NCI-H524 (cell line): Measurements from ENCODE around the gene EPYC.

Source experiments
- DNase-seq, 2 experiments: peaks; one replicate each; lab custom pipeline; 2025; lab: John Stamatoyannopoulos, UW

Gene EPYC, protein sequence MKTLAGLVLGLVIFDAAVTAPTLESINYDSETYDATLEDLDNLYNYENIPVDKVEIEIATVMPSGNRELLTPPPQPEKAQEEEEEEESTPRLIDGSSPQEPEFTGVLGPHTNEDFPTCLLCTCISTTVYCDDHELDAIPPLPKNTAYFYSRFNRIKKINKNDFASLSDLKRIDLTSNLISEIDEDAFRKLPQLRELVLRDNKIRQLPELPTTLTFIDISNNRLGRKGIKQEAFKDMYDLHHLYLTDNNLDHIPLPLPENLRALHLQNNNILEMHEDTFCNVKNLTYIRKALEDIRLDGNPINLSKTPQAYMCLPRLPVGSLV

DNA sequence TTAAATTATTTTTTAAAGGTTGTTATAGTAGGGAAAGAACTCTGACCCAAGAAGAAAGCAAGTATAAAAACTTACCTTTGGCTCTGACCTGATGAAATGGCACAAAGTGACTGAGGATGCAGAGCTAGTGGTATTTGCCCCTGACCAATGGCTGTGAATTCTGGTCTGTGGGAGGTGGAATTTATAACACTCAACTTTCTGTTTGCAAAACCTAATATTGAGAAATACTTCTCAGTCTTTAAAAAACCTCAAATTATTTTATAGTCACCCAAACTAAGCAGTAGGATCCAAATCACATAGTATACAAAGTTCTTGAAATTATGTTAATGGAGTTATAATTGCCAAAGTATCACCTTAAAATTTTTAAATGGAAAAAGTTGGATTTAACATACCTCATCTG, at the start of gene EPYC:
EPYC (minus strand) TSS at position 101 of the 400 bp plus-strand sequence. CDS start 2,407 bp downstream, outside the sequence.
- DNase-seq, result no peak

DNA sequence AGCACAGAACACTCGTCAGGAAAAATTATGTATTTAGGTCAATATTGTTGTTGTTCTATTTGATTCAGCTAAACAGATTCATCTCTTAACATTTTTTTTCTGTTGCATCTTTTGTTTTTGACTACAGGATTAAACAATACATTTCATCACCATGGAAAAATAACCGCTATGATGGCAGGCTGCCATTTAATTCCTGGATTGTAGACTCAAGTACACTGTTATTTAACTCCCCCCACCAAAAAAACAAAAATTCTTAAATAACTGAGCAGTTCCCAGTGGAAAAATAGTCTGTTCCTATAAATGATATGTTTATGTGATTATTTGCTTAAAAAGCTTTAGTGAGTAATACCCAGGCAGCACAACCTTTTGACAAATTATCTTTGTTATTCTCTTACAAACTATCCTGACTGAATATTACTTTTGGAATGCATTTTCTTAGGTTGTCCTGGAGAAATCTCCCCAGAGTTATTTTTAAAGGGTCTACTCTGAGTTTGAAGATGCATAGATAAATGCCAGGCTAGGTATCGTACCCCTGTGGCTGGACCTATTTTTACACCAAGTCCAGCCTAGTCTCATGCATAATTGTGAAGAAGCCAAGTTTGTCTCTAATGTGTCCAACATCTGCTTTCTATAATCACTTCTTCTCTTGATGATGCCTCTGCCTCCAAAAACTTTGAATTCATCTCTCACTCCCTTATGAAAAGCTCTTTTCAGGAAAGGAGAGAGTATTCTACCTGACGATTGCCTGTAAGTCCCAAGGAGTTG, 49.4 kb upstream of the EPYC start:
- DNase-seq, result peak in 1 of 2 experiments; percentile 3

DNA sequence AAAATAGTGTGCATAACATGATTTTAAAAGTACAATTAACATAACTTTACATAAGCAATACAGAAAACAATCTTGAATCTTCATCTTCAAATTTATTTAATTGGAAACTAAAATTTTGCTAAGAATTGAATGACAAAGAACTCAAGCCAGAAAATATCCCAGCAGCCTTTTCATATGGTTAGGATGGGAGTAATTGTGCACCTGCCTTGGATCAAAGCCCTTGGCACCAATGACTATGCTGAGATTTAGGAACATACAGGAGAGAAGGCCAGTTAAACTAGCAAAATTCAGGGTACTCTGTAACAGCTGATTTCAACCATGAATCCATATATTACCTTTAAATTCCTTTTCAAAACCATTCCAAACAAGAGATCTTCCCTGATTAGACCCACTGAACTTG, 47.3 kb upstream of the EPYC start:
- no peak for DNase-seq

DNA sequence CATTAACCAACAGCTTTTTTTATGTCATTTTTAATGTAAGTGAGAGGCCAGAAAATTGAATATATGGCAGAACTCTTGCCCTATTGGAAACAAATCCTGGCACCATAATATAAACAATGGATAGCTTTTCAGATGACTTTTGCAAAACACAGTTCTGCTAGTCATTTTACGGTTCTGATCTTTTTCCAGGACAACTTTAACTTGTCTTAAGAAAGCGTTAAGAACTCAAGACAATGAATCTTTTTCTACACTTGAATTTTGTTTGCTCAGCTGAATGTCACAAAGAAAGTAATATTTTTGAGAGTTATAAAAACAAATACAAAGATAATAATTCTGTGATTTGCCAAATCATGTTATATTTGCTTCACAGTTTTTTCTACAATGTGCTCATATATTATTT, 39.8 kb upstream of the EPYC start:
- no peak for DNase-seq

DNA sequence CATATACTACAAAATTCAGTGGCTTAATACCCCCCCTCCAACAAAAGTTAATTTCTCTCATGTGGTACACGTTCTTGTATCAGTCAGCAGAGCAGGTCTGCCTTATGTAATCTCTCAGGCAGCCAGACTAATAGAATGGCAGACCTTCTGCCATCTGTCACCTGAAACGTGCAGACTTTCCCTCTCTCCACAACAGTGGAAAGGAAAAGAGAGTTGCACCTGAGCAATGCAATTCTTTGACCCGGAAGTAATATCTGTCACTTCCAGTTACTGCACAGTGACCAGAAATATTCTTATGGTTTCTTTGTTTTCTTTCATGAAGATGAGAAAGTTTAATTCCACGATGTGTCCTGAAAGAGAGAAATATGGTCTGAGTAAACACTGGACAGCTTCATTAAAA, 38.6 kb upstream of the EPYC start:
- DNase-seq, result peak; percentile 3 to 72

DNA sequence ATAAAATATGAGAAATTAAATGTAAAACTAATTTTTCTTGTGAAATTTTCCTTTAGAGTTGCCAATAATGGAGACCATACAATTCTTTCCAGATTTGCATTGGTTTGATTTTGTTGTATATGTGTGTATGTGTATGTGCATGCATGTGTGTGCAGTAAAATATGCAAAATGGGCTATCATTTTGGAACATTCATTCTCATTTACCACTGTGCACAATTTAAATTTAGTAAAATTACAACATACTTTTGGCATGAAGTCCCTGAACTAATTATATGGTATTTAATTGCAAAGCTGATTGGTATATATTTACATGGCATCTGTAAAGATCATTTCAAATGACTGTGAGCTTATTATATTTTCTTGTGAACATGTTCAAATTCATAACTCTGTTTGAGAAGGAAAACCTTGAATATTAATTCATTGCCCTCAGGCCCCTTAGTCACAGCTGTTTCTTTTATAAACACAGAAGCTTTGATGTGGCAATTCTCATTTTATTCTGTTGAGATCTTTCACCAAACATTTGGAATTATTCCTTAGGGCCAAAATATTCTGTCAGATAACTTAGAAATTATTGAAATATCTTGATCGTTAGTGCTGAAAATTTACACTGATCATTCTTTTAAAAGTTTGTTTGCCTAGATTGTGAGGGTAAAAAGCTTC, 35.5 kb upstream of the EPYC start:
- DNase-seq, result no peak

DNA sequence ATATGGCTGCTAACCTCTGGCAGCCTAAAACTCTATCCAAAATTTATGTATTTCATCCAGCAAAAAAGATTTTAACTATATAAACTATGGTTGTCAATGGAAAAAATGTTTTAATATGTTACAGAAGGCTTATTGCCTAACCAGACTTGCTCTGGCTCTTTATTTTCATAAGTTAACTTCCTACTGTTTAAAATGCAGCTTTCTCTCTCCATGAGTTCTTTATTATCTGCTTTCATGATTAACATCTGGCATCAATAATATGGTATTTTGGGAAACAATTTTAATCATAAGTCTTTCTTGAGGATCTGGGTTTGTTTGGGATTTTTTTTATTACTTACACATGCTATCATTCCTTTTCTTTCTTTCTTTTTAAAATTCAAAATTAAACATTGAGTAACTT, 32.5 kb upstream of the EPYC start:
- DNase-seq, result no peak

DNA sequence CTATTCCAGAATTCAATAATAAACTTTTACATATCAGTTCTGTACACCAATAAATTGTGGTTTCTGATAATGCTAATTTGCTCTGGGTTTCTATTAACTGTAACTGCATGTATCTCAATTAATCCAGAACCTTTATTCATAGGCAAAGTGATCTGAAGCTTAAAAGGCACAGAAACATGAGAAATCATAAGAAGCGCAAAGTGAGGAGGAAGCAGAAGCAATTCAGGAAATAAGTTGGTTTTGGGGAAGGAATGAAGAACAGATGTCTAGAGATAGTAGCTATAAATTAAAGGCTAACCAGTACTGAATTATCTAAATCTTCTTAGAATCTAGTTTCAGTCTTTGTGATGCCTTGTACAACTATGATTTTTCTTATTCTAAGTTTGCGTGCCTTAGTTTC, 28.5 kb upstream of the EPYC start:
- DNase-seq, result no peak

DNA sequence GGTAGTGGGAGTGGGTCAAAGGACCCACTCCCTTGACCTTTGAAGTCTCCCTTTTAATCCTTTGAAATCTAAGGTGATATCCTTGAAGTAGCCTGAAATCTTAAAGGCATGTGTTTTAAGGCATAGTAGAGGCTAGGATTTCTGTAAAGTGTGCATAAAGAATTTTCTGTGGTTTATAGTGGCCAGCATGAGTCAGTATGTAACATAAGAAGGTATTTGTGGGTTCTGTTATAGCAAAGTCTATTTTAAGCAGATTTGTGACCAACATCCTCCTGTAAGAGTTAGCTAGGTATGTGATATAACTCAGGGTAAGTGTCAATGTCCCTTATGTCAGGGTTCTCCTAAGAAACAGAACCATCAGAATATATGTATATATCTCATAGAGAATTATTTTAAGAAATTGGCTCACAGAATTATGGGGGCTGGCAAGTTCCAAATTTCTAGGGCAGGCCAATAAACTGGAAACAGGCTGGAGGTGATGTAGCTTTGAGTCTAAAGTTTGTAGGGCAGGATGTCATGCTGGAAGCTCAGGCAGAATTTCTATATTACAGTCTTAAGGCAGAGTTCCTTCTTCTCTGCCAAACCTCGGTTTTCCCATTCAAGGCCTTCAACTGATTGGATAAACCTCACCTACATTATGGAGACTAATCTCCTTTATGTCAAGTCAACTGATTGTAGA, 18.7 kb upstream of the EPYC start:
- no peak for DNase-seq

DNA sequence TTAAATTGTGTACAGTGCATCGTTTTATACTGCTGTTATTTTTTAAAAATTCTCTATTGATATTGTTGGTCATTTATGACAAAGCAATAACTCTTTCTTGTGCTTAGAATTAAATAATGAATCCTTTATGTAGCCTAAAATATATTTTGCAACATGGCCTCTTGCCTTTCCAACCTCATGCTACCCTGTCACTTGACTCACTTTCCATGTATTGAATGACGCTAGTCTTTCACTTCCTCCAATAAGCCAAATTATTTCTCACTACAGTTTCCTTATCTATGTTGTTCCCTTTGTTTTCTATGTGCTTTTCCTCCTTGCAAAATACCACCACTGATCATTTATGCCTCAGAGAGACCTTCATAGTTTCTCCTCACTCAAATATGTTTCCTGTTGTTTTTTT, 16.3 kb upstream of the EPYC start:
- no peak for DNase-seq

DNA sequence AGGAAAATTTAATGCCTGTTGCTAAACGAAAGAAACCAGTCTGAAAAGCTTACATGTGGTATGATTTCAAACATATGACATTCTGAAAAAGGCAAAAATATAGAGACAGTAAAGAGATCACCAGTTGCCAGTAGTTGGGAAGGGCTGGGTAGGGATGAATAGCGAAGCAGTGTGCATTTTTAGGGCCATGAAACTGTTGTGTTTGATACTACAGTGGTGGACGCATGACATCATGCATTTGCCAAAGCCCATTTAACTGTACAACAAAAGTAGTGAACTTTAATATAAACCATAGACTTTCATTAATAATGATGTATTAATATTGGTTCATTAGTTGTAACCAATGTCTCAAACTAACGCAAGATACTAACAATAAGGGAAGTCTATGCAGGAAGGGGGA, 14.7 kb upstream of the EPYC start:
- no peak for DNase-seq

DNA sequence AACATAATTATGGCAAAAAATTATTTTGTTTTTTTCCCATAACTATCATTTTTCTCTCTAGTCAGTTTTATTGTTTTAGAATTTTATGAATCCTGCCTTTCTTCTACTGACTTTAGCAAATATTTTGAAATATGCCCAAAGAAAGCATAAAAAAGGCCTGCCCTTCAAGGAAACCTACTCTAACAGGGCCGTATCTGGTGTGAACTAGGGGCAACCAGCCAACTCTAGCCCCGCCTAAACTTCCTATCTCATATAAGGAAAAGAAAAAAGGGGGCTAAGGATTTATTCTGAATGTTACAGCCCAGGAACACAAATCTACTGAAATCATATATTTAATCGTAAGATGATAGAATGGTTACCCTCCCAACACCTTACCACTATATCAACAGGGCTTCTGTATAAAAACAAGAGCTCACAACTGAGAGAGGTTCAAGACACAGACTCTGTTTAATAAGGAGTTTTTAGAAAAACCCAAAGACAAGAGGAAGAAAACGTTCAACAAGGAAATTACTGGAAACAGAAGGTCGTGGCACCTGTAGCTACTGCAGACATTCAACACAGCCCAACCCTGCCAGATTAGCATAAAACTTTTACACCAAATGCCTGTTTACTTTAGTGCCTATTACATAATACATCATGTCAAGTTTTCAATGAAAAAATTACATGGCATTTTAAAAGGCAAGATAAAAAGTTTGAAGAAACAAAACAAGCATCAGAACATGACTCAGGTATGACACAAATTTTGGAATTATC, 12.9 kb upstream of the EPYC start:
- DNase-seq, result no peak

DNA sequence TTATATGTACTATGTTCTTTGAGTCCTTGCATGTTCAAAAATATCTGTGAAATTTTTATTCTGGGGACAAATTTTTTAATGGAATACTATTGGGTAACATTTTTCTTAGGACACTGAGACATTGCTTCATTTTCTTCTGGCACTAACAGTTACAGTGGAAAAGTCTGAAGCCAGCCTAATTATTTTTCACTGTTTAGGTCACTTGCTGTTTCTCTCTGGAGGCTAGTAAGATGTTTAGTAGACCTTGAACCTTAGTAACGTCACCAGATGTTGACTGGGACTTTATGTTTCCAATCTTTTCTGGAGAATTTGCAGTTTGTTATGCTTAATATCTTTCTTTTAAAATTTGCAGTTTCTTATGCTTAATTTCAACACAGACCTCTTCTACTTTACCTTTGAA, 12.3 kb upstream of the EPYC start:
- no peak for DNase-seq

DNA sequence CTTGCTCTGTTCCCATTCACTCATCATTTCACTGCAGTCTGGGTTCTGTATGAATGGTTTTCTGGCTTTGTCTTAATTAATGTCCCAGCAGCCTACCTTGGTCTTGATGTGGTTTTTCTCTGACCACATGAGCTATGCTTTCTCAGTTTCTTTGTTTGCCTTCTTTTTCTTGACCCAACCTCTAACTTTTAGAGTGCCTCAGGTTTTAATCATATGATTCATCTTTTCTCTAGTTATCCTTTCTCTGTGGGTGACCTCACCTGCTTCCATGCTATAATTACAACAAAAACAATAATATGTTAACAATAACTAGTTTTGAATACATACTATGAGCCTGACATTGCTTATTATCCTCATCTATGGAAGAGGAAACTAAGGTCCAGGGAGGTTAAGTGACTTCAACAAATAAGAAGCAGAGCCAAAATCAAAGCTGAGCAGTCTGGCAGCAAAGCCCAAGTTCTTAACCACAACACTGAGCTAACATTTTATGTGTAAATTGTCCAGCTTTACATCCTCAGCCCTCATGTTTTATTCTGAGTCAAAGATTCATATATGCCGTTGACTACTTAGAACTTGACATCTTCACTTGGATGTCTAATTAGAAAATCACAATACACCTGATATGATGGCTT, 4.7 kb upstream of the EPYC start:
- peak in 1 of 2 experiments; percentile 19 for DNase-seq

DNA sequence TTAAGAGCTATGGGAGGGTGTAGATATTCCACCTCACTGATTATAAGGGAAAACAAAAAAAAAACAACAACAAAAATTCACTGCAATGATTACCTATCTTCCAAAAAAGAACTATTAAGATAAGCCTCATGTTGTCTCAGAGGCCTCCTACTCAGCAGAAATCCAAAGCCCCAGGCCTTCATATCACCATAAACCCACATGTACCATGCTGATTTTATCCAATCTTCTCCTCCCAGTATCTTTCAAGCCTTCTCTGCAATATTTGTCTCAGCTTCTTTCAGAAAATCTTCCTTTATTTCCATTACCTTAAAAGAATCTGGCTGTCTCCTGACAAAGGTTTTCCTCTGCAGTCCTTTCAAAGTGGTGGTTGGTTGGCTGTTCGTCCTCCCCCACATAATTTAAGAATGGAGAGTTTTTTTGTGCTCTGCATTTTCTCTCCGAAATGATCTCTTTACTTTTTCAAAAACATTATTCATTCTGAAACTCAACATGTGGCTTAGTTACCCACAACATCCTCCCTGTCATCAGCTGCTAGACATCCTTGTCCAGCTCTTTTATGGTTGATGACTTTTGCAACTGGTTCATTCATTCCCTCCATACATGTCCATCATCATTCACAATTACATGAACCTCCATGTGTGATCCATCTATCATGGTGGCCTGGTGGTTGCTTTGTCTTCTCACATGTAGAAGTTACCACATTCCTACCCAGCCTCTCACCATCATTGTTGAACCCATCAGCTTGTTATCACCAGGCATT, 2.9 kb upstream of the EPYC start:
- DNase-seq, result no peak

DNA sequence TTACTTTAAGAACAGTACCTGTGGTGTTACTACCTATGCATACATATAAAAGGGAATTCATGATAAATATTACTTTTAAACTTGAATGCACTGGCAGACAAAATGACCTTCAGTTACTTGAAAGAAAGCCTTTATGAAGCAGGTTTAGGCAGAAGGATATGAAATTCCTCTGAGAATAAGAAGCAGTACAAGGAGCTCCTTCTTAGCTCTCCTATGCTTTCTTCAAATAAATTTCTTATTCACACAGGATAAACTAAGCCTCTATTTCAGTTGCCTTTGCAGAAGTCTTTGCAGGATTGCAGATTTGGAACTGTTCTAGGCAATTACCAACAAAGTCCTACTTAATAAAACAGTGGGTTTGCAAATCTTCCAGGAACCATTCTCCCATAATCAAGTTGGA, 1.0 kb downstream of the EPYC start:
- DNase-seq, result no peak

DNA sequence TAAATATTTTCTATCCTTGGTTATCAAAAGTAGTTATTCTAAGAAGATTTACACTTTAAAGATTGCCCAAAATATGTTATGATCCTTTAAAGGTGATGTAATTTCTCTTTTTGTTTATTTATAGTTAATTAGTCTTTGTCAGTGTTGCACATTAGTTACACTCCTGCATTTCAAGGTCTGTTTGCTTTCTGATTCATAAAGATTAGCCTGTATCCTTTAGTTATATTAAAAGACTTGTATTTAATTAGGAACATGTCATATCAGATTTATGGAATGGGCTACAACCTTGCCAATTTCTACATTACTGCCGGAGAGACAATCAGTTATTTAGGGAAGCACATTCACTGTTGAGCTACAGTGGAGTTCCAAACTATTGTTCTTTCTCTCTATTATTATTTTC, 3.5 kb downstream of the EPYC start:
- DNase-seq, result no peak

DNA sequence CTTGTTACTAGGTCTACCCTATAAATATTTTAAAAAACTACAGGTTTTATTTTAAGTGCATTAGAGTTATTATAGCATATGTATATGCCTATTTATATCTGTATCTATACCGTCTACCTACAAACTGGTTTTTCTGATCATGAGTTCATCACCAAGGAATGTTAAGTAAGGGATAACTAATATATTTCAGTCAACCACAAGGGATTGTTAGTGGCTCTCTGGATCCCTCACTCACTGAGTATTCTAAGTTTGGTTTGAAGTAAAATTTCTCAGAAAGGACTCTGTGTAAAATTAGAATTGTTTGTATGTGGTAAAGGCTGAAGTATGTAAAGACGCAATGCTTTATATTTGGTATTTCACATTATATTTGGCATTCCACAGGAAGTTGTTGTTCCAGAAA, 4.8 kb downstream of the EPYC start:
- DNase-seq, result no peak

DNA sequence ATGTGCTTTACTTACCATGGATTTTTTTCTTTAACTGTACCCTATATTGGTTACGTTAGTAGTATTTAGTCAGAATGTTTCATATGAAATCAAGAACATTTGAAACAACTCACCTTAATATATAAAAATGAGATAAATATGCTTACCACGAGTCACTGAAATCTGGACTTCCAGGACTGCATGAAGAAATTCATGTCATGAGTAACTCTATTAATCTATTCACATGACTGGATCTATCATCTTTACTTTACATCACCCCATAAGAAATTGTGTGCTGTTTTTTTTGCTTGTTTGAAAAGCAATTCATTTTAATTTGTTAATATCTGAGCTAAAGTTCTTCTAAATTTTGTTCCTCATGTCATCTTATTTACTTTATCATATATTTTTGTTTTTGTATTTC, 5.2 kb downstream of the EPYC start:
- no peak for DNase-seq

DNA sequence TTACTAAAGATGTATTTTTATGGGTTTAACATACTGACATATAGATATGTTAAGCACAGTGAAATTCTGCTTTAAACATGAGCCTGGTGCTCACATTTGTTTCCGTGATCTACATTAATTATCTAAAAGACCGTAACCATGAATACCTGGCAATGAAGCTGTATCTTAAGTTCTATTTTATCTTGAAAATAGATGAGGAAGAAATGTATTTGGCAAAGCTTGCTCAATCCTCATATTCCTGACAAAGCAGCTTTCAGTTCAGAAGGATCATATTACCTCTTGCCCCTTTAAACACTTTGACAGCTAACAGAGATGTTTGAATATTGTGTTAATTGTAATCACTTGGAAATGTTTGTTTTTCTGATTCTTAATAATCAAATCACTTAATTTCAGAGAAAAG, 9.8 kb downstream of the EPYC start:
- no peak for DNase-seq
